ENCODE measurements around the gene C1orf159.

The C1orf159 gene

GRCh38 chr1:1121611-1122077, 5.8 kb upstream of the C1orf159 start:
- Mint-ChIP-seq H3K4me1 (ENCODE audit: low read depth) (peaks cover 21% of the 10 kb centered on the region), H3K27me3 (peaks cover 64% of the 10 kb centered on the region), H3K27ac (no peak overlapping the region), H3K4me3 (no peak overlapping the region), H3K9me3 (peaks cover 7% of the 10 kb centered on the region), H3K36me3 (ENCODE audit: low read depth) (no peaks in the 10 kb centered on the region)
- intact Hi-C loops (cut with micrococcal nuclease) = loop anchor here (1.0 to 2.0 kb wide), 2 partner anchors 89 to 129 kb away; no protein-coding TSS in a partner anchor

DNA sequence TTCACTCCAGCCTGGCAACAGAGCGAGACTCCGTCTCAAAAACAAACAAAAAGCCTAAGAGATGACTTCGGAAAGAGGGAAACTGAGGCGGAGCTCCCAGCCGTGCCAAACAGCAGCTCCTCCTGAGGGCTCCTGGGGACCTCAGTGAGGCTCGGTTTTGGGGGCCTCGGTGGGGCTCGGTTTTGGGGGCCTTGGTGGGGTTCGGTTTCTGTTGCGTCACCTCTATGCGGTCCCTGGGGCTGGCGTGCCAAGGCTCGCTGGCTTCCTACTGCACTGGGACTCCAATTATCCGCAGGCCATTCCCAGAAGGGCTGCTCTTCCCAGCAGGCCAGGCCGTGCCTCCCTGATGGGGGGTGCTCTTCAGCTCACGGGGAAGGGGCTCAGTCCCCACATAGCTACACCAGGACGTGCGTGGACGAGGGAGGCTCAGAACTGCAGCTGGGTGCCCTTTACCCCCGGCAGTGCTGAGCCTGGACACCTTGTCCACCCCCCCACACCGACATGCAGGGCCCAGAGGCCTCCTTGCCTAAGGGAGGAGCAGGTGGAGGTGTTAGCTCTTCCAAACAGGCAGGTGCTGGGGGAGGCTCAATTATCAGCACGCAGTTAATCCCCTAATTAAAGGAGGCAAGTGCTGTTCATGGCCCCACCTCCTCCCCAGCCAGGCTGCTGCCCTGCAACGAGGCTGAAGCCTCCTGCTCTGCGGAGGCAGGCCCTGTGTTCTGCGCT, 5.1 kb upstream of the C1orf159 start:
- Mint-ChIP-seq H3K4me3 (no peak overlapping the region), H3K4me1 (ENCODE audit: low read depth) (peaks cover 22% of the 10 kb centered on the region), H3K36me3 (ENCODE audit: low read depth) (no peaks in the 10 kb centered on the region), H3K27me3 (peaks cover 64% of the 10 kb centered on the region), H3K9me3 (peaks cover 7% of the 10 kb centered on the region), H3K27ac (no peak overlapping the region)
- intact Hi-C loops (cut with micrococcal nuclease) = no loop called here

DNA sequence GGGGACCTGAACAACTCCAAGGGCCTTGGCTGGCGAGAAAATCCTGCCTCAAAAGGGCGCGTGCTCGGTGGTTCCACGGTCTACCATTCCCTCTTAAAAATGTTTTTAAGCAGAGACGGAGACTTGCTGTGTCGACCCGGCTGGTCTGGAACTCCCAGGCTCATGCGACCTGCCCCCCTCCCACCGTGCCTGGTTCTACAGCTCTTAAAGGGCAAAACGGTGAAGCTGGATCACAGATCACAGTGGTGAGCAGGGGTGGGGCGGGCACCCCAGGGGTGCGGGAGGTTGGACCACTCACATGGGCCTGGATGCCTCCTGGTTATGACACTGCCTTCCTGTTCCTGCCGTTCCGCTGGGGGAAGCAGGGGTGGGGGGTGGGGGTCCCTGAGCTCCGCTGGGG, 4.2 kb upstream of the C1orf159 start:
- Mint-ChIP-seq H3K27me3 (peaks cover 65% of the 10 kb centered on the region), H3K4me1 (ENCODE audit: low read depth) (peaks cover 23% of the 10 kb centered on the region), H3K4me3 (no peak overlapping the region), H3K36me3 (ENCODE audit: low read depth) (no peaks in the 10 kb centered on the region), H3K9me3 (peaks cover 7% of the 10 kb centered on the region), H3K27ac (no peak overlapping the region)
- intact Hi-C loops (cut with micrococcal nuclease) = no loop called here

DNA sequence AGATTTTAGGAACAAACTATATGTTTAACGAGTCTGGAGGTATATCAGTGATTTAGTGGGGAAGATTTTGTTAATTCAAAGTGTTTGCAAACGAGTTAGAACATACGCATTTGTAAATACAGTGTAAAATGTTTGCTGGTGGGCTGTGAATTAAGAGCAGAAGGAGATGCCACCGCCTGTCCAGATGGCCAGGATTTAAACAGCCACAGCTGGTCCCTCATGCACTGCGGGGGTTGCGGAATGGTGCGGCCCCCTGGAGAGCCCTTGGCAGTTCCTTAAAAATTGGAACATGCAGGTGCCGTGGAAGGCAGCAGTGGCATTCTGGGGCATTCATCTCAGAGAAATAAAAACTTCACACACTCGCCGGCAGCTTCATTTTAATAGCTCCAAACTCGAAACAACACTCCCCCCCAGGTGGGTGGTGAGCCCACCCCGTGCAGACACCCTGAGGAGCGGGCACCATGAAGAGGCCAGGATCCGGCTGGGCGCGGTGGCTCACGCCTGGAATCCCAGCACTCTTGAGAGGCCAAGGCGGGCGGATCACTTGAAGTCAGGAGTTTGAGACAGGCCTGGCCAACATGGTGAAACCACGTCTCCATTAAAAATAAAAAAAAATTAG, 3.5 kb upstream of the C1orf159 start:
- Mint-ChIP-seq H3K4me3 (no peak overlapping the region), H3K36me3 (ENCODE audit: low read depth) (no peaks in the 10 kb centered on the region), H3K9me3 (peaks cover 7% of the 10 kb centered on the region), H3K27me3 (peaks cover 67% of the 10 kb centered on the region), H3K4me1 (ENCODE audit: low read depth) (peaks cover 29% of the 10 kb centered on the region), H3K27ac (no peak overlapping the region)
- intact Hi-C loops (cut with micrococcal nuclease) = no loop called here

- intact Hi-C loops (cut with micrococcal nuclease) = no loop called here
- H3K4me1 Mint-ChIP-seq (ENCODE audit: low read depth) = peaks cover 25% of the 10 kb centered on the region
- H3K4me3 Mint-ChIP-seq = no peak overlapping the region
- H3K27ac Mint-ChIP-seq = no peak overlapping the region
- peaks cover 63% of the 10 kb centered on the region for H3K27me3 Mint-ChIP-seq
- H3K9me3 Mint-ChIP-seq = peaks cover 3% of the 10 kb centered on the region
- H3K36me3 Mint-ChIP-seq (ENCODE audit: low read depth) = peaks cover under 1% of the 10 kb centered on the region
Measured at GRCh38 chr1:1118876-1119220, 3.0 kb upstream of the C1orf159 start.

DNA sequence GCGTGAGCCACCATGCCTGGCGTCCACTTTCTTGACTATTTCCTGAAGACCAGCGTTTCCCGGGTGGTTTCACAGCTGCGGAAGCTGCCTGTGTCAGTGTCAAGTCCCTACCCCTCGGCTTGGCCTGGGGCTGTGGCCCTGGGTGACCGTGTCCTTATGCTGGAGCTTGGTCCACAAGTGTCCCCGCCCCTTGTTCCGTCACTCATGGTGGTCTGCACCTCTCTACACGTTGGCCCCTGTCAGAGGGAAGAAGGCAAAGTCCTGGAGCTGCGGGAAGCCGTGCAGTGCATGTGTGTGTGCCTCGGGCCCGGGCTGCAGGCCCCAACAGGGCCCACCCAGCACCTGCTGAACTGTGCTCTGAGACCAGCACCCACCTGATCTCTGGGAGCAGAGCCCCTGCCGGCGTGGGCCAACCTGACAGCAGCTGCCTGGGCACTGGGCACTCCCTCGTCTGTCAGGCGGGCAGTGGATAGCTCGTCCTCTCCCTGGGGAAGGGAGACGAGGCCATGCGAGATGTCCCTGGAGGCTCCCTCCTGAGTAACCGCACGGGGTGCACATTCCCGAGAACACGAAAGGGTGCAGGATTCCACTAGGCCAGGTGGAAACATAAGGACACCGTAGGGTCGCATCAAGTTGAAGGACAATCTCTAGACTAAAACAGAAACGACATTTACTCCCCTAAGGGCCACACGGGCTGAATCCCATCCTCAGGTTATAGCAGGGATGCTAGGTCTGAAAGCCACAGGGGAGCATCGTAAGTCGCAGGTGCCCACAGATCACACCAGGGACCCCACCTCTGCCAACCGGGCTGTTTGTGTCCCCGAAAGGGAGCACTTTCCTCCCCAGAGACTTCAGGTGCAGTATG, 2.4 kb upstream of the C1orf159 start:
- intact Hi-C loops (cut with micrococcal nuclease) = no loop called here
- H3K4me3 Mint-ChIP-seq = no peak overlapping the region
- H3K4me1 Mint-ChIP-seq (ENCODE audit: low read depth) = peaks cover 23% of the 10 kb centered on the region
- peaks cover 8% of the 10 kb centered on the region for H3K9me3 Mint-ChIP-seq
- H3K36me3 Mint-ChIP-seq (ENCODE audit: low read depth) = peaks cover 7% of the 10 kb centered on the region
- H3K27me3 Mint-ChIP-seq = peaks cover 57% of the 10 kb centered on the region
- no peak overlapping the region for H3K27ac Mint-ChIP-seq

DNA sequence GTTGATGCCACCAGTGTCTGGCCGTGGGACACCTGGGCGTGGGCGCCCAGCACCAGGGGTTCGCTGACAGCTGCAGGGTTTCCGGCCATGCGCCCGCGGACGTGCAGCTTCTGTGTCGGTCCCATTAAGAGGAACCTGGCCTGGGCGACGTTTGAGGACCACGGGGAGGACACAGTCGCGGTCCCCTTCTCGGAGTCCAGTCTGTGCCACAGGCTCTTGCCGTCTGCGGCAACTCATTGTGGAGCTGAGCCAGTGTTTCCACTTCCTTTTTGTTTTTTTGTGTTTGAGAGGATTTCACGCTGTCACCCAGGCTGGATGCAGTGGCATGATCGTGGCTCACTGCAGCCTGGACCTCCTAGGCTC, 1.6 kb upstream of the C1orf159 start:
- peak overlapping the region; percentile 34 for H3K4me3 Mint-ChIP-seq
- no peak overlapping the region for H3K27ac Mint-ChIP-seq
- intact Hi-C loops (cut with micrococcal nuclease) = loop anchor here (2.0 kb wide), 1 partner anchor 113 kb away; no protein-coding TSS in a partner anchor

GRCh38 chr1:1116701-1117468, 996 bp upstream of the C1orf159 start:
- Mint-ChIP-seq H3K4me3 (peak overlapping the region; percentile 59), H3K27ac (no peak overlapping the region), H3K27me3 (peaks cover 49% of the 10 kb centered on the region), H3K9me3 (peaks cover 20% of the 10 kb centered on the region), H3K4me1 (ENCODE audit: low read depth) (peaks cover 18% of the 10 kb centered on the region), H3K36me3 (ENCODE audit: low read depth) (peaks cover 21% of the 10 kb centered on the region)
- intact Hi-C loops (cut with micrococcal nuclease) = loop anchor here (2.0 kb wide), 1 partner anchor 114 kb away; no protein-coding TSS in a partner anchor

More for the DNA sequence above, 1.6 kb upstream of the C1orf159 start:
- Mint-ChIP-seq H3K27me3 (peaks cover 49% of the 10 kb centered on the region), H3K4me1 (ENCODE audit: low read depth) (peaks cover 20% of the 10 kb centered on the region), H3K36me3 (ENCODE audit: low read depth) (peaks cover 15% of the 10 kb centered on the region), H3K9me3 (peaks cover 16% of the 10 kb centered on the region)

- H3K27me3 Mint-ChIP-seq = peaks cover 38% of the 10 kb centered on the region
- peaks cover 26% of the 10 kb centered on the region for H3K36me3 Mint-ChIP-seq (ENCODE audit: low read depth)
- H3K4me3 Mint-ChIP-seq = peak overlapping the region; percentile 80
- H3K27ac Mint-ChIP-seq = peak overlapping the region; percentile 74
- peaks cover 20% of the 10 kb centered on the region for H3K9me3 Mint-ChIP-seq
- H3K4me1 Mint-ChIP-seq (ENCODE audit: low read depth) = peaks cover 18% of the 10 kb centered on the region
- intact Hi-C loops (cut with micrococcal nuclease) = no loop called here
Measured at GRCh38 chr1:1115136-1115785, 628 bp downstream of the C1orf159 start.

GRCh38 chr1:1114431-1114830, 1.5 kb downstream of the C1orf159 start:
- Mint-ChIP-seq H3K27ac (no peak overlapping the region), H3K27me3 (peaks cover 30% of the 10 kb centered on the region), H3K36me3 (ENCODE audit: low read depth) (peaks cover 26% of the 10 kb centered on the region), H3K4me3 (peak overlapping the region; percentile 71), H3K4me1 (ENCODE audit: low read depth) (peaks cover 18% of the 10 kb centered on the region), H3K9me3 (peaks cover 20% of the 10 kb centered on the region)
- intact Hi-C loops (cut with micrococcal nuclease) = no loop called here

- H3K9me3 Mint-ChIP-seq = peaks cover 20% of the 10 kb centered on the region
- H3K4me3 Mint-ChIP-seq = no peak overlapping the region
- H3K27me3 Mint-ChIP-seq = peaks cover 10% of the 10 kb centered on the region
- H3K4me1 Mint-ChIP-seq (ENCODE audit: low read depth) = peaks cover 13% of the 10 kb centered on the region
- H3K36me3 Mint-ChIP-seq (ENCODE audit: low read depth) = peaks cover 26% of the 10 kb centered on the region
- intact Hi-C loops (cut with micrococcal nuclease) = no loop called here
- no peak overlapping the region for H3K27ac Mint-ChIP-seq
Measured at GRCh38 chr1:1112237-1112985, 3.5 kb downstream of the C1orf159 start.

DNA sequence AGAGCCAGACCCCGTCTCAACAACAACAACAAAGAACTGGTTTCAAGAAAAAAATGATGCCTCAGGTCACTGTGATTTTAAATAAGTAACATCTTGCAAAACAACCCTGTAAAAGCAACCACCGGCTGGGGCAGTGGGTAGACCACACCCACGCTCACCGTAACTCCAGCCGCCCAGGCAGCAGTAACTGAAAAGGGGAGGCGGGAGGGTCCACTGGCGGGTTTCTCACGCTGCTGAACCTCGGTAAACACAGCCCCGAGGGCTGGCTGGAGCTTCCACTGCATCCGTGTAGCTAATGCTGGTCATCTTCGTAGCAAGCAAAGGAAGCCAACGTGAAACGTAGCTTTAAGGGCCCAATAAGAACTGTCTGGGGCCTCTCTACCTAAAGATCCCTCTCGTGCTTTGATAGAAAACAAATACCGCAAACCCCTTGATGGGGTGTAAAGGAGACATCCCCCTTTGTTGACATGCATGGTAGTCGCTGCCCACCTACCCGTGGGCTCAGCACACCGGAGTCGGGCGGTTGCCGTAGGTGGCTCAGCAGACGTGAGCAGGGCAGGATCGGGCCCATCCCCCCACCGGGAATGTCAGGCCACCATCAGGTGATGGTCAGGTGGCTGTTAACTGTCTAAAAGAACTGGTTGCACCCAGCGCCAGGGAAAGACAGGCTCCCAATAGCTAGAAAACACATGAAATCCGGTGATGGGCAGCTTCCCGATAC, 4.2 kb downstream of the C1orf159 start:
- H3K36me3 Mint-ChIP-seq (ENCODE audit: low read depth) = peaks cover 26% of the 10 kb centered on the region
- H3K27ac Mint-ChIP-seq = no peak overlapping the region
- peaks cover 20% of the 10 kb centered on the region for H3K9me3 Mint-ChIP-seq
- no peak overlapping the region for H3K4me3 Mint-ChIP-seq
- peaks cover 3% of the 10 kb centered on the region for H3K27me3 Mint-ChIP-seq
- H3K4me1 Mint-ChIP-seq (ENCODE audit: low read depth) = peaks cover 8% of the 10 kb centered on the region
- intact Hi-C loops (cut with micrococcal nuclease) = no loop called here
